Adrenal gland (tissue), 12 donors: ENCODE results near the gene NOTCH2NLA. TPM values are rescaled to one million over a fixed set of nuclear protein-coding genes. Genes with fewer than 3 reads are reported as not detected.
"Not testable (repeated sequence)": the region's sequence is repeated elsewhere in the genome, so short reads cannot be mapped to it uniquely, and the experiment has no call there.

ENCODE experiments used
- DNase-seq, 7 donors: peaks; one replicate each; pipeline ENCODE4 v3.0.0-alpha.2; 2019 to 2020
- H3K27ac ChIP-seq, 5 donors: fragments of 200-600 bp; sonication (generic) in 4 of 5; 1 replicate in 3 of 5; 2 replicates in 2 of 5; pipeline versions ENCODE4 v1.5.1 to v1.8.0; 2016 to 2020; ENCODE audit warnings: mild to moderate bottlenecking in 1 of 5
- H3K27me3 ChIP-seq: fragments of 200-600 bp; 2 replicates; pipeline ENCODE4 v1.8.0; 2021
- H3K36me3 ChIP-seq, 2 donors: fragments of 200-600 bp; replicated peaks in 1 of 2; 1 replicate in 1 of 2; 2 replicates in 1 of 2; pipeline versions ENCODE4 v1.5.1 to v1.8.0; 2018 to 2022
- H3K4me1 ChIP-seq, 2 donors: fragments of 200-600 bp; replicated peaks in 1 of 2; 1 replicate in 1 of 2; 2 replicates in 1 of 2; pipeline versions ENCODE4 v1.5.1 to v1.8.0; 2018 to 2021
- H3K4me3 ChIP-seq, 4 donors: fragments of 200-600 bp; sonication (generic) in 3 of 4; one replicate each; pipeline ENCODE4 v1.5.1; 2016 to 2018
- H3K9me3 ChIP-seq, 3 donors: fragments of 200-600 bp; sonication (generic) in 1 of 3; replicated peaks in 1 of 3; 1 replicate in 2 of 3; 2 replicates in 1 of 3; pipeline versions ENCODE4 v1.5.1 to v1.8.0; 2016 to 2021
- WGBS, 4 donors: extraction: QIAGEN DNeasy Blood & Tissue Kit in 2 of 4; methylation state at CpG; one replicate each; pipeline versions ENCODE4 v1.1.5 to v1.1.7; 2013 to 2017; 5-methylcytosine and 5-hydroxymethylcytosine counted together
- intact Hi-C, 2 donors: fragments of 100-400 bp; cut with DNase I; formaldehyde crosslinking; loops; one replicate each; pipeline versions ENCODE4 v1.14.1 to v1.15.0; 2022 to 2023
- polyA plus RNA-seq, 3 donors: library from polyadenylated mRNA; stranded (reverse); fragments of 200-250 nt in 2 of 3; fragments of 350-450 nt in 1 of 3; fragmentation: Illumina TruSeq in 1 of 3; extraction: RNeasy Lipid Tissue Mini Kit (QIAGEN cat#74804) in 1 of 3; gene quantifications; one replicate each; pipeline ENCODE4 v1.2.3, GENCODE V29; 2013 to 2014
- total RNA-seq, 9 donors: library from RNA; depleted of rRNA in 4 of 9; stranded (reverse); fragments of >200 nt in 4 of 9; fragments of 120-200 nt in 1 of 9; fragmentation: NEBNext Ultra II Directional in 1 of 9; extraction: Animal tissue kit (Norgen Biotek cat#: 25700) in 1 of 9; gene quantifications; one replicate each; pipeline versions ENCODE4 v1.1.0 to v1.2.4, GENCODE V29; 2013 to 2023
- TF ChIP-seq, protein P1 (sequence below), 6 experiments: fragments of 450-650 bp in 4 of 6; fragments of 200-600 bp in 2 of 6; sonication (generic) in 1 of 6; IDR thresholded peaks; 1 replicate in 5 of 6; 2 replicates in 1 of 6; pipeline versions ENCODE4 v1.5.1 to v1.8.0; 2016 to 2021; ENCODE audit warnings: antibody characterized with exemption in 6 of 6, mild to moderate bottlenecking in 2 of 6, moderate library complexity in 1 of 6
- donor health status: healthy with polysubstance abuse.
- donor health status: Bipolar disorder and iron deficiency.
- donor health status: DM: yes; HTN: yes; CAD: no.
- donor health status: DM: no; HTN: no; CAD: no.
- donor health status: DM: no; HTN: no; CAD: no.
- donor health status: DM: yes; HTN: yes; CAD: no.

The NOTCH2NLA gene
- total and polyA plus RNA-seq, 12 donors, result 3.7 to 45.8 (median 25.4) TPM

DNA sequence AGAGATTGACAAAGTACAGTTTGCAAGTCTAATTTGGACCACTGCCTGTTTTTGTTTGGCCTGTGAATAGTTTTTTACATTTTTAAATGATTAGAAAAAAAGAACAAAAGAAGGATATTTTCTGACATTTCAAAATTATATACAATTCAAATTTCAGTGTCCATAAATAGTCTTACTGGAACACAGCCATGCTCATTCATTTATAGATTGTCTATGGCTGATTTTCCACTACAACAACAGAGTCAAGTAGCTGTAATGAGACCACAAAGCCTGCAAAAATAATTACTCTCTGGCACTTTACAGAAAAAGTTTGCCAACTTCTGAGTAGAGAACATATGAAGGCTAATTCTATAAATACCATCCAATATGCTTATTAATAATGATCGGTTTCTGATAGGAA lies 61.1 kb downstream of the NOTCH2NLA start:
- H3K9me3 ChIP-seq, H3K4me1 ChIP-seq, intact Hi-C loops, DNase-seq, H3K4me3 ChIP-seq, H3K27ac ChIP-seq, H3K36me3 ChIP-seq, H3K27me3 ChIP-seq: not testable (repeated sequence)
- WGBS, 4 donors, result no CpG with 5 or more reads among the region's 1 CpG

DNA sequence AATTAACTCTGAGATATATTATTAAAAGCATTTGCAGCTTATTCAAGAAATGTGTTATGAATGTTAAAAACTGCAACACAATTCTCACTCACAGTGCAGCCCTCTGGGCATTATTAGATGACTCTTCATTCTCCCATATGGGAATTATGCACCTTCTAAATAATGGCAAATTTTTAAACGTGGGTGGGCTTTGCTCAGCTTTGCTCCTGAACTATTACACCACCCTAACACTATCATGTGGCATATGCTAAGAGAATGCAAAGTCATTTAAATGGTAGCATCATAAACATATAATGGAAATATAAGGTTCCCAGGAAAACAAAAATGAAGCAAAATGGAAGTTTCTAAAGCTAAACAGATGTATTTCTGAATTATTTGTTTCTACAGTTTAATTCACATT lies 61.5 kb downstream of the NOTCH2NLA start:
- H3K27me3 ChIP-seq, H3K36me3 ChIP-seq, H3K27ac ChIP-seq, DNase-seq, intact Hi-C loops, H3K4me3 ChIP-seq, H3K9me3 ChIP-seq, H3K4me1 ChIP-seq: not testable (repeated sequence)
- no CpG with 5 or more reads among the region's 1 CpG for WGBS, 4 donors

DNA sequence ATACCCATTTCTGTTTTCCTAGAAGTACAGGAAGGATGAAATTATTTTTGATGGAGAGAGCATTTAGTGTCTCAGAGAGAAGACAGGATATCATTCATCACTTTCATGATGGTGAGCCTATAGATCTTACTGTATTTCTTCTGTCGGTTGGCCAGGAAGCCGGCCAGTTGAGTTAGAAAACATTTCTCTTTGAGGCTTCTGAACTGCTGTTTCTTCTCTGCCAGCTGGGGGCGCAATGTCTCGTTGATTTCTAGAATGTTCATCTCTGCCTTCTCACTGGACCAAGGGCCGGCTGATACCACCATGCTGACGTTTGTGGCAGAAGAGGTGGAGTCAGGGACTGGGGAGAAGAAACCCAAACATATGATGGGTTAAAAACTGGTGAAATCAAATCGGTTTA lies 84.4 kb downstream of the NOTCH2NLA start, which contains the start of gene NBPF10:
Gene NBPF10, minus strand, starts transcription at position 340 of the 400 bp plus-strand sequence. Its CDS starts 35 bp downstream, at position 305.
- intact Hi-C loops, H3K4me1 ChIP-seq, H3K36me3 ChIP-seq, H3K27ac ChIP-seq, H3K27me3 ChIP-seq, H3K9me3 ChIP-seq, H3K4me3 ChIP-seq: not testable (repeated sequence)
- TF ChIP-seq, protein P1, sequence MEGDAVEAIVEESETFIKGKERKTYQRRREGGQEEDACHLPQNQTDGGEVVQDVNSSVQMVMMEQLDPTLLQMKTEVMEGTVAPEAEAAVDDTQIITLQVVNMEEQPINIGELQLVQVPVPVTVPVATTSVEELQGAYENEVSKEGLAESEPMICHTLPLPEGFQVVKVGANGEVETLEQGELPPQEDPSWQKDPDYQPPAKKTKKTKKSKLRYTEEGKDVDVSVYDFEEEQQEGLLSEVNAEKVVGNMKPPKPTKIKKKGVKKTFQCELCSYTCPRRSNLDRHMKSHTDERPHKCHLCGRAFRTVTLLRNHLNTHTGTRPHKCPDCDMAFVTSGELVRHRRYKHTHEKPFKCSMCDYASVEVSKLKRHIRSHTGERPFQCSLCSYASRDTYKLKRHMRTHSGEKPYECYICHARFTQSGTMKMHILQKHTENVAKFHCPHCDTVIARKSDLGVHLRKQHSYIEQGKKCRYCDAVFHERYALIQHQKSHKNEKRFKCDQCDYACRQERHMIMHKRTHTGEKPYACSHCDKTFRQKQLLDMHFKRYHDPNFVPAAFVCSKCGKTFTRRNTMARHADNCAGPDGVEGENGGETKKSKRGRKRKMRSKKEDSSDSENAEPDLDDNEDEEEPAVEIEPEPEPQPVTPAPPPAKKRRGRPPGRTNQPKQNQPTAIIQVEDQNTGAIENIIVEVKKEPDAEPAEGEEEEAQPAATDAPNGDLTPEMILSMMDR (IDR thresholded peaks at IDR 0.05), result peak in 1 of 6 experiments; percentile 30
- peak in 1 of 7 donors; percentile 12 for DNase-seq
- no CpG with 5 or more reads among the region's 7 CpGs for WGBS, 4 donors

Other genes with a start within 250 kb of the NOTCH2NLA start
- 1,000 to 10,000 TPM in 4 of 9 donors, 100 to 1,000 TPM in 5; 202 to 2,069 (median 820) TPM for gene TXNIP, start 232.4 kb downstream of the NOTCH2NLA start, total RNA-seq
- gene TXNIP, start 232.4 kb downstream of the NOTCH2NLA start, polyA plus RNA-seq, result 100 to 1,000 TPM; 231 to 486 (median 342) TPM
- 1 to 10 TPM in 1 of 9 donors, under 1 TPM in 5, not detected in 3; 0.11 to 1.7 (median 0.35) TPM for gene HJV, start 207.3 kb downstream of the NOTCH2NLA start, total RNA-seq
- under 1 TPM in 2 of 3 donors, not detected in 1; 0.07 to 0.11 TPM for gene HJV, start 207.3 kb downstream of the NOTCH2NLA start, polyA plus RNA-seq
- 1 to 10 TPM in 7 of 9 donors, under 1 TPM in 2; 0.69 to 2.2 (median 1.3) TPM for gene NBPF10, start 84.2 kb downstream of the NOTCH2NLA start, total RNA-seq
- gene NBPF10, start 84.2 kb downstream of the NOTCH2NLA start, polyA plus RNA-seq, result under 1 TPM; 0.20 to 0.51 (median 0.48) TPM